Caki2 (cell line): ENCODE measurements around the gene TBC1D9. TPM values are rescaled to one million over a fixed set of nuclear protein-coding genes. Genes with fewer than 3 reads are reported as not detected.
"Not testable (repeated sequence)": the region's sequence is repeated elsewhere in the genome, so short reads cannot be mapped to it uniquely, and the experiment has no call there.

Experiments
- DNase-seq: peaks from one replicate; pipeline ENCODE4 v3.0.0-alpha.2; 2015; ENCODE audit warnings: low read depth
- in situ Hi-C: cut with HindIII; loops from 2 replicates; pipeline ENCODE4 v1.10.0; 2016; ENCODE audit warnings: low sequenced_read_pairs, low pct_unique_long_range_greater_than_20kb, mixed read lengths
- total RNA-seq: library from RNA; depleted of rRNA; stranded (reverse); fragments of >200 nt; shearing (Covaris generic); gene quantifications from 2 replicates; pipeline ENCODE4 v1.2.3, GENCODE V29; 2014; ENCODE audit warnings: low replicate concordance; rRNA removed

Gene TBC1D9
- 12.9 and 22.4 TPM in 2 replicates for total RNA-seq

DNA sequence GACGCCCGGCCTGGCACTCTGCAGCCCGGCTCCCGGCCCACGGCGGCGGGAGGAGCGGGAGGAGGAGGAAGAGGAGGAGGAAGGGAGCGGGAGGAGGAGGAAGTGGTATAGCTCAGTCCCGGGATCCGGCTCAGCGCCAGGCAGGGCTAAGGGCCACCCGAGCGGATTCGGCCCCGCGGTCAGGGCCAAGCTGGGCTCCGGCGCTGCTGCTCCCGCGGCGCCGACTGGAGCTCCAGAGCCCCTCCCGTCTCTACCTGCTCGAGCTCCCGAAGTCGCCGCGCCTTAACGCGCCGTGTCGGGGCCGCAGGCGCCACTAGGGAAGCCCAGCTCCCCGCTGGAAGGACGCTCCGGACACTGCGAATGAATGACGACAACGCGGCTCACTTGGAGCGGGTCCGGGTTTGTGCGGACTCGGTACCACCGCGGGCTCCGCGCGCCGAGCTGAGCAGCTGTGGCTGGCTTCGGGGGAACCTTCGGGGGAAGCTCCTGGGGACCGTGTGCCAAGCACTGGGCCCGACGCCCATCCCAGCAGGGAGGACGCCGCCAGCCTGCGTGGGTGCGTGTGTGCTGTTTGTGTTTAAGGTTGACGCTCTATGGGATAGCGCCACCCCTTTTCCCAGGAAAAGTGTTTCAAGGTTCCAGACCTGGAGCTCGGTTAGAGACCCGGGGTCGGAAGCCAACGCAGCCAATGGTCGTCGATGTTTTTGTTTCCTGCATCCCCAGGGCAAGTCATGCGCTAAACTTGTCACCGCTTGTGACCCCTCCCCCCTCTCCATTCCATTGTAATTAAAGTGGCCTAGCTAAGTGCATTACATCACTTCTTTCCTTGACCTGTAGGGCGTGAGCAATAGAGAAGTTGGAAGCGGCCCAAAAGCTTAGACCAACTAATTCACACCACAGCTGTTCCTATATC, at the start of gene TBC1D9:
Gene TBC1D9, minus strand, starts transcription at position 67 of the 913 bp plus-strand sequence. CDS start 340 bp downstream, outside the sequence.
- DNase-seq = peak; percentile 95
- in situ Hi-C loops = no loop called here

GRCh38 chr4:140805293-140805692, 49.1 kb upstream of the TBC1D9 start:
- in situ Hi-C loops = no loop called here
- DNase-seq = no peak

DNA sequence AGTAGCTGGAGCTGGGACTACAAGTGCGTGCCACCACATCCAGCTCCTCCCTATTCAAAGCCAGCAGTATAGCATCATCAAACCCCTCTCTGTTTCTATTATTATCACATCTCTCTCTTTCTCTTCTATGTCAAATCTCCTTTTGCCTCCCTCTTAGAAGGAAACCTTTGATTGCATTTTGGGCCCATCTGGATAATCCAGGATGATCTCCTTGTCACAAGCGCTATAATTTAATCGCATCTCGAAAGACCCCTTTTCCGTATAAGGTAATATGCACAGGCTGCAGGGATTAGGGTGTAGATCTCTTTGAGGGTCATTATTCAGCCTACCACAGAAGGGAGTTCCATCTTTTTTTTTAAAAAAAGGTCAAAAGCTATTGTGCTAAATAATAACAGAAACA, 46.4 kb upstream of the TBC1D9 start:
- DNase-seq = no peak
- in situ Hi-C loops = no loop called here

DNA sequence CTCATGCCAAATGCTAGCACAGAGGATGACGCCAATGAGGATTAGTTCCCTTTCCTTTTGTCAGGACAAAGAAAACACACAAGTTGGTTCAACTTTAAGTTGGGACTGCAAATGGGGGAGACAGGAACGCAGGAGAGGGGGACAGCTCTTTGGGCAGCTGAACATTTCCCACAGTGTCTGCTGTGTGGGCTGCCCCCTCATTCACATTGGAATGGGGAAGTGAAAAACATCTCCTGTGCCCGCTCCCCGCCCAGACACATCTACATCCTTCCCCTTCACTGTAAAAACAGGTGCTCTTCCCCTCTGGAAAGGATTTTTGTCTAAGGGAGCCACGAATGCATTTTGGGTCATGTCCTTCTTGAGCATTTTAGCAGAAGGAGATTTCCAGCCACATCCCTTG, 44.5 kb upstream of the TBC1D9 start:
- no peak for DNase-seq
- in situ Hi-C loops = no loop called here

GRCh38 chr4:140799686-140800225, 43.6 kb upstream of the TBC1D9 start:
- in situ Hi-C loops = no loop called here
- DNase-seq = no peak

DNA sequence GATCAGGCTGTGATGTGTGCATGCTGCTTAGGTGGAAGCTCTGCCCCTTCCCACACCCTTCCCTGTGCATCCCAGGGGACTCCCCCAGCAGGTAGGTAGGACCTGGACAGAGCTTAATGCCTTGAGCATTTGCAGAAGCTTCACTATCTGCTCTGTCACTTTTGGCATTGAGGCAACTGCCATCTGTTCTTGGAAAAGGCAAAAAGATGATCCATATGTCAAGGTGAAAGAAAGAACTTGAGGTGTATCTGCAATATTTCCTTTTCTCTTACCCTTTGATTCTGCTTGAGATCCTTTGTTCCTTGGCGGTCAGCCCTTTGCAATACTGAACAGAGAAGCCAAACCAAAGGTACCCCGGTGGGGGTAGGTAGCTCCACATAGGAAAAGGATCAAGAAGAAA, 37.1 kb upstream of the TBC1D9 start:
- in situ Hi-C loops = no loop called here
- DNase-seq = no peak

- DNase-seq = no peak
- in situ Hi-C loops = no loop called here
These were observed 34.6 kb upstream of the TBC1D9 start for GRCh38 chr4:140790765-140791164.

DNA sequence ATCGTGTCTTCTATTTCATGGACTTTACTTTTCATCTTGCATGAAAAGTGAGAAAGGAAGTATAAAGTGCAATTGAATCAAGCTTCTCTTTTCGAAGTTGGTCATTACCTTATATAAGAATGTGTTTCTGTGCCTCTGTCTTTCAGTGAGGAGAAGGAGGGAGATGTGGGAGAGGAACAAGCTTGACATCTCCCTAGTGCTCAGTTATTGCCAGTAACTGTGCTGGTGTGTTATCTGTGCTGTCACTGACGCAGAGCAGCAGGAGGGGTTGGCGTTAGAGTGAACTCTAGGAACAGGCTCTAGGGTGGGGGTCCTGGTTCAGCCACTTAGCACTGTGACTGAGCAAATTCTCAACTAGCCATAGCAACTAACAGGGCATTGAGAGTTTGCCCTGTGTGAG, 34.0 kb upstream of the TBC1D9 start:
- DNase-seq = no peak
- in situ Hi-C loops = no loop called here

DNA sequence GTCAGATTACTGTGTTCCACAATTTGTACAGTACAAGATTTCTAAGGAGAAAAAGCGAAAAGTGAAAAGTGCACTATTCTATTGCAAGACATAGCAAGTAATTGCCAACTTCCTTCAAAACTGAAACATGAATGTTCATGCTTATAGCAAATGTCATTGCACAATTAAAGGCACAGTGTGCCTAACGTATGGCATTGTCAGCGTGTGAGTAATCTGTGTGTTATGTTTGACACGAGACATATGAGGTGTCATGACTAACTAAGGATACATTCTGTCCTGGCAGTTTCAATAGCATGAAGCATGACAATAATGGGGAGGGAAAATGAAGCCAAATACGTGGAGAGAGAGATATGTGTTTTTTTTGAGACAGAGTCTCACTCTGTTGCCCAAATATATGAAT, 33.6 kb upstream of the TBC1D9 start:
- DNase-seq = no peak
- in situ Hi-C loops = no loop called here

- in situ Hi-C loops, DNase-seq: not testable (repeated sequence)
These were observed 26.6 kb upstream of the TBC1D9 start for GRCh38 chr4:140782787-140783186.

- in situ Hi-C loops = no loop called here
- DNase-seq = no peak
These were observed 25.4 kb upstream of the TBC1D9 start for GRCh38 chr4:140781596-140781995.

DNA sequence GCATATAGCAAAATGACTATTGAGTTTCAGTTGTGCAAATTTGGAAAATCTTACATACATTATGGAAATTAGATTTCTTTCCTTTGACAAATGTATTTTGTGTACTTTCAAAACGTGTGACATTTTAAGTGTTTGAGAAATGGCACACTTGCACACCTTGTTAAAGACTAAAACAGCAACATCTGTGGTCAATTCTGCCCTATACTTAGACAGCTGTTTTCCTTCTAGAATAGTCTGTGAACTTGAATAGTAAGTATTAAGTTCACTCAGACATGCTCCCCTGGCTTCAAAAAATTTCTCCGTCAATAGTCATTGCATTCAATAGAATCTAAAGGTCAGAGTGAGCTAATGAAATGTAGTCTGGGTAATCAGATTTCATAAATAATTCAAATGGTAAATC, 21.7 kb upstream of the TBC1D9 start:
- no peak for DNase-seq
- in situ Hi-C loops = no loop called here

DNA sequence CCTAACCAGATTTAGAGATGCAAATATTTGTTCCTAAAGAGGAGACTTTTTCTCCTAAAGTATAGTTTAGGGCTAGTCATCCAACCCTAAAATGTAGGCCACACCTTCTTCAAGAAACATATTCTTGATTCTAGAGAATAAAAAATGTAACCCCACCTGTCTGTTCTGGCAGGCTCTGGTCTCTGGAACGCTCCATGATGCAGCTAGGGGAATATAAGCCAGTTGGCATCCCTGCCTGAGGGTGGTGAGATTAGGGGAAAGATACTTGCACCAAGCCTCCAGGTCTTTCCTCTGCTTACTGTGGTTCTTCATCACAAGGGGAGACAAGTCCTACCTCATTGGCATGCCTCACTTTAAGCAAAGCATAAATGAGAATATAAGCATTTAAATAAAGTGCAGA, 21.2 kb upstream of the TBC1D9 start:
- no peak for DNase-seq
- in situ Hi-C loops = no loop called here

DNA sequence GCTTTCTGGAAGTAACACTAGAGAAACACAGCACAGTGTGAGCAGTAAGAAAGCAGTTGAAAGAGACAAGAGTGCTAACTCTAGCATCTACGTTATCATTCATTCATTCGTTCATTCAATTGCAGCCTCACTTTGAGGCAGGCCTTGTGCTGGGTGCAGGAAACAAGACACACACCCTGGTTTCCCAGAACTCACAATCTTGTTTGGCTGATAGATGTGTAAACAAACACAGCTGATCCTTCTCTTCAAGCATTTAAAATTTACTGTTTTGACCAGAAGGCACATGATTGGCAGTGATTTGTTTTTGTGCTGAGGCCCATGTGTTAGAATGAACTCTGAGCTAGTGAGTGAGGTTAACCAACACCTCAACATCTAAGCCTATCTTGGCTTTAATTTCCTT, 20.4 kb upstream of the TBC1D9 start:
- in situ Hi-C loops = no loop called here
- no peak for DNase-seq

- in situ Hi-C loops = no loop called here
These were observed 18.8 kb upstream of the TBC1D9 start for GRCh38 chr4:140774956-140775355.

GRCh38 chr4:140774510-140774909, 18.3 kb upstream of the TBC1D9 start:
- no peak for DNase-seq
- in situ Hi-C loops = no loop called here

More at GRCh38 chr4:140774956-140775355, 18.8 kb upstream of the TBC1D9 start:
- no peak for DNase-seq

DNA sequence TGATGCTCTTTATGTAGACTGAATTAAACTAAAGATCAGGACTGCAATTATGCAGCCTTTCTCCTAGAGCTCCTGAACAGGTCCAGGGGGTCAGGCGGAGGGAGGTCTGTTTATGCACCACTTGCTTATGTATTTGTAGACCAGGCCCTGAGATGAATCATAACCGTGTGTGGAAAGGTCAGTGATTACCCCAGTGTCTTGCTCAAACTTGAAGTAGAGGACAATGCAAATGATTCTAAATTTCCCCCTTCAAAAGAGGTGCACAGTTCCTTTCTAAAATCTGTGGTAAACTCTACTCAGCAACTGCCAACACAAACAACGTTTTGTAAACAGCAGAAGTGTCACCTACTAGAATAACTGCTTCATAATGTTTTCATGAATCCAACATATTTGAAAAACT, 13.0 kb upstream of the TBC1D9 start:
- in situ Hi-C loops = no loop called here
- DNase-seq = no peak

GRCh38 chr4:140764785-140765392, 8.7 kb upstream of the TBC1D9 start:
- no peak for DNase-seq
- in situ Hi-C loops = no loop called here

- DNase-seq = no peak
- in situ Hi-C loops = no loop called here
These were observed 6.0 kb upstream of the TBC1D9 start for GRCh38 chr4:140762202-140762601.
